GM12874 (cell line): Measurements from ENCODE around the gene SYNCRIP.

ENCODE experiments used
- TF ChIP-seq, protein P1 (sequence below): IDR thresholded peaks from 2 replicates; pipeline ENCODE4 v1.5.1; 2011; ENCODE audit warnings: low read depth, mild to moderate bottlenecking, control low read depth, low read length, moderate library complexity; ENCODE audit not compliant: insufficient read depth

SYNCRIP gene

DNA sequence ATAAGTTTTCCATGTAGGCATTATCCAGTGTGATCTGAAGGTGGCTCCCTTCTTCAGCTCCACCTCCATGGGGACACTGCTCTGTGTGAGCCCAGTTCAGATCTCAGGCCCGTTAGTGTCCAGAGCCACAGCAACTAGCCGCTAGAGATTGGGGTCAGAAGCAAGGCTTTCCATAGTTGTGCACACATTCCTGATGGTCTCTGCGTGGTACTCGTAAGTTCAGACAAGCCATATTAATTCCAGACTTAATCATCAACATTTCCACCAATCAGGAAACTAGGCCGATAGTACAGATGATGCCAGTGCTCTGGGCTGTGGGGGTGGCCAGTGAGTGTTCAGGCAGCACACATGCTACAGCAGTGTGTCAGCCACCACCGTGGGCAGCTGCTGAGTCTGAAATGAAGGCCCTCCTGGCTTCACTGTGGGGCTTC lies 17.5 kb upstream of the SYNCRIP start:
- TF ChIP-seq, protein P1, sequence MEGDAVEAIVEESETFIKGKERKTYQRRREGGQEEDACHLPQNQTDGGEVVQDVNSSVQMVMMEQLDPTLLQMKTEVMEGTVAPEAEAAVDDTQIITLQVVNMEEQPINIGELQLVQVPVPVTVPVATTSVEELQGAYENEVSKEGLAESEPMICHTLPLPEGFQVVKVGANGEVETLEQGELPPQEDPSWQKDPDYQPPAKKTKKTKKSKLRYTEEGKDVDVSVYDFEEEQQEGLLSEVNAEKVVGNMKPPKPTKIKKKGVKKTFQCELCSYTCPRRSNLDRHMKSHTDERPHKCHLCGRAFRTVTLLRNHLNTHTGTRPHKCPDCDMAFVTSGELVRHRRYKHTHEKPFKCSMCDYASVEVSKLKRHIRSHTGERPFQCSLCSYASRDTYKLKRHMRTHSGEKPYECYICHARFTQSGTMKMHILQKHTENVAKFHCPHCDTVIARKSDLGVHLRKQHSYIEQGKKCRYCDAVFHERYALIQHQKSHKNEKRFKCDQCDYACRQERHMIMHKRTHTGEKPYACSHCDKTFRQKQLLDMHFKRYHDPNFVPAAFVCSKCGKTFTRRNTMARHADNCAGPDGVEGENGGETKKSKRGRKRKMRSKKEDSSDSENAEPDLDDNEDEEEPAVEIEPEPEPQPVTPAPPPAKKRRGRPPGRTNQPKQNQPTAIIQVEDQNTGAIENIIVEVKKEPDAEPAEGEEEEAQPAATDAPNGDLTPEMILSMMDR, result no peak

DNA sequence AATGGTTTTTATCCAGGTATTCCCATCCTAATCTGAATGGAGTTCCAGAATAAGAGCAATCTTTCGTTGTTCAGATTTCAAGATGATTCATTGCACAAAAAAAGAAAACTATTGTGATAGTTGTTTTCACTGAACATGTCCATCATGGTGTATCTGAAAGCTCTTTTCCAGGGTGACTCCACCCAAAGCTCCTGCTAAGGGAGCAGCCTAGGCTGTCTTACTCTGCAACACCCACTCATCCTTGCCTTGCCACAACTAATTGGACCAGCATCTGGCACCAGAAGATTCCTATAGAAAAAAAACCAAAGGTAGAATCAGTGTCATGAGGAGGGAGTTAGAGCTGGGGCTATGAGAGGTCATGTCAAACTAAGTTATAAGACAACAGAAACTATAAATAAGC lies 7.9 kb upstream of the SYNCRIP start:
- TF ChIP-seq, protein P1, result no peak

DNA sequence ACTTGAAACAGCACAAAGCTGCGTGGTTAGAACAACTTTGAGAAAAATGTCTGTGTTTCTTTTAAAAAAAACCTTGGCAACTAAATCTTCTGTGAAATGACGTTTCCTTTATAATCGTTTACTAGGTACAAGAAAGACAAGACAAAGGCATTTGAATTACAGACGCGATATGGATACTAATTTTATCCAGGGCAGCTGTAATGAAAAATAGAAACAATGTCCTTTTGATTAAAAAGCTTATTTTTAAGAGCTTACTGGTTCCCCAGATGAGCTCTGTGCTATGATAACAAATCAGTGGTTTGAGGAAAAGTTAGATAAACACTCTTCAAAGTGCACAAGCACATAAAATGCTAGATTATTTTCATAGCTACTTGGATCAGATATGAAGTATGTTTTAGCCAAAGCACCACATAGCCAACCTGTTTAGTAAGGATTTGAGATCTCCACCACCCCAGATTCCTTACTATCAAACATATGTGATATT lies 1.6 kb upstream of the SYNCRIP start:
- TF ChIP-seq, protein P1, result no peak

DNA sequence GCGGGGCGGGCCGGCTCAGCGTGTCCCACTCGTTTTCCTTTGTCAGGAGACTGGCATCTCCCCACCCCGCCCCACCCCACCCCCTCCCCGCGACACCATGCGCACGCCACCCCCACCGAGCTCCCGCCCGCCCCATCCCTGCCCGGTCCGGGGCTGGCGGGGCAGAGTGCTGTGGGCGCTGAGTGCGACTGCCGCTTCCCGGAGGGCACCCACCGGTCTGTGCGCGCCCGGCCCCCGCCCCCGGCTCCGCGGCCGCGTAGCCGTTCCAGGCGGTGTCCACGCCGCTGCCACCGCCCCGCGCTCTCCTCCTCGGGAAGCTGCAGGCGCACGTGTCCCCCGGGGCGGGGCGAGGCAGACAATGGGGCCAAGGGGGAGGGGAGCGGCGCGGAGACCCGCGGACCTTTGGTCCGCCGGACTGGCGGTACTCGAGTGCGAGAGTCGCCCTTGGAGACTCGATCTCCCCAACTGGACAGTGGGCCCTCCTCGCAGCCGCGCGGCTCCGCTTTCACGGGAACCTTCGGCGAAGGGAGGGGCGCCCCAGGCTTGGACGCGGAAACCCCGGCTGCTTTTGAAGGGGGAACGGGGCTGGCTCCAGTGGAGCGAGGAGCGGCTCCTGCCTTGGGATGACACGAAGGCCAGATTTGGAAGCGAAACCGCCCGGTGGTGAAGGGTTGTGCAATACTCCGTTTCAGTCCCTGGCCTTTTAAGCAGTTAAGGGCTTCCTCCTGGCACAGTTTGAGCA lies 1.0 kb upstream of the SYNCRIP start:
- TF ChIP-seq, protein P1, result no peak

DNA sequence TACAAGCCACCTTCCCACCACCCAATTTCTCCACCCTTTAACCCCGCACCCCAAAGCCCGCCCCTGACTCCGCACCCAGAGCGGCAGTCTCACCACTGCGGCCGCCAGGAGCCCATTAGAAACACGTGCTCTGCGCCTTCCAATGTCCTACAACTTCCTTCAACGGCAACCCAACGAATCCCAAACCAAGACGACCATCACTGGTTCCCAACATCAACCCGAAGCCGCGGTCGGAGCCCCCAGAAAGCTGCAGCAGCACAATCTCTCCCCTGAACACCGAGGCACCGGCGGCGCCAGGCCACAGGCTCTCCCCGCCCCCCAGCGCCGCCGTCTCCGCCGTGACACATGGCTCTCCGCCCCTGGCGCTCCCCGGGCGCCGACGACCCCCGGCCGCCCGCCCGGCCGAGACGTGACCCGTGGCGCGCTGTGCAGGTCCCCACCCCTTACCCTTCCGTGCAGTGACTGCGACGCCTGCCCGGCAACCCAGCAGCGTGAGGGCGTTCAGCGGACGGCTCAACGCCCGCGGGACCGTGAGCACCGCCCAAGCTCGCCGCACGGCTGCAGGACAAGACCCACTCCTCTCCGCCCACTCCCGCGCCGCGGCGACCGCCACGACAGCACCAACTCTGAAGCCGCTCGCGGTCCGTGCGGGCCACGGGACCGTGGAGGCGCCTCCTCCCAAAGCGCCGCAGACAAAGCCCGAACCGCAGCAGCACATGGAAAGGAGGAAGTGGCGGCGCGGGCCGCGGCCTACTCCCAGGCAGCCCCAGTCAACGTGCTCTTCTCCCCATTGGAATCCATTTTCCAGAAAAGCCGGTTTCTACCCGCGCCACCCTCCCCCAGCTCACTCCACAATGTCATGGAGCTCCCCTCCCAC lies 551 bp downstream of the SYNCRIP start:
- TF ChIP-seq, protein P1, result no peak

DNA sequence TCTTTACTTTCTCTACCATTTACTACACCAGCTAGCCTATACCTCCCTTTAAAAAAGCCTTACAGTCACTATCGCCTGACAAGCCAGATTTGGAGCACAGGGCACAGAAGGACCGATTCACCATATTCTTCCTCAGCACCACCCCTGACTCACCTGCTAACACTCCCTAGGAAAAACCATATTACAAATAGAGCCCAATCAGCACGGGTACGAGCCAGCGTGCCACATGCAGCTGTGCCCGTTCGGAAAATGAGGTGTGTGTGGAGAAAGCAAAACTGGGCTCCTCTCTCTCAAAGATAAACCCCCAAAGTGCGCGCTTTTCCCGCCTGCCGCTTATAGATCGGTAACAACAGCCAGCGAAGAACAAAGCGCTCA lies 1.2 kb downstream of the SYNCRIP start:
- TF ChIP-seq, protein P1, result no peak

DNA sequence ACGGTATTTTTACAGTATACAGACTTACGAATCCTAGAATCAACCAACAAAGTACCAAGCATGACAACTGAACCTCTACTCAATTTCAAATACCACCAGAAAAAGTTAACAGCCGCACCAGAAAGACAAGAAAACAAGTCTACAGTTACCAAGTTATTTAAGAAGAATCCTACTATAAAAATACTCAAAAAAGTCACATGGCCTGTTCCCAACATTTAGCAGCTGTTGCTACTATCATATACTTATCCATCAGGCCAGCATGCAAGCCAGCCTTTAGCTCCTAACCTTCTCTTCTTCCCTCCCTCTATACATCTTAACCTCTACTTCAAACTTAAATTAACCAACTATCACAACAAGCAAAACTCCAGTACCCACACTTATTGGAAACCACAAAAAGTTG lies 1.9 kb downstream of the SYNCRIP start:
- TF ChIP-seq, protein P1, result no peak
